OCI-M1 (cell line): ENCODE data around the gene SYTL3.
A peak's percentile ranks its signal among the peaks of the same experiment; 100 is the strongest.

Experiments
- DNase-seq: peaks from one replicate; lab custom pipeline; 2025; lab: John Stamatoyannopoulos, UW

SYTL3 gene

DNA sequence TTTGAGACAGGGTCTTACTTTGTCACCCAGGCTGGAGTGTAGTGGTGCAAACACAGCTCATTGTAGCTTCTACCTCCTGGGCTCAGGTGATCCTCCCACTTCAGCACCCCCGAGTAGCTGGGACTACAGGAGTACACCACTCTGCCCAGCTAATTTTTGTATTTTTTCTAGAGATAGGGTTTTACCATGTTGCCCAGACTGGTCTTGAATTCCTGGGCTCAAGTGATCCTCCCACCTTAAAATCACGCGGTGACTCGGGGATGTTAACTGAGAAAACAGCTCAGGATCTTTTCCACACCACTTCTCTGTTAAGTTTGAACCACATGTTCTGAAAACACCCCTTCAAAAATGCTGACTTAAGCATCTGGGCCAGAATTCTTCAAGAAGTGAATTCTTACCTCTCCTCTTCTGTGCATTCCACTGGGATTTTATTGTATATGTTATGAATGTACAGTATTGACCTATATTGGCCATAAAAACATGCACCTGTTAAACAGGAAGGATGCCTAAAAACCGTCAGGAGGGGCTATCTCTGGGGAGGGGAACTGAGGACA lies 72.4 kb downstream of the SYTL3 start:
- no peak for DNase-seq

DNA sequence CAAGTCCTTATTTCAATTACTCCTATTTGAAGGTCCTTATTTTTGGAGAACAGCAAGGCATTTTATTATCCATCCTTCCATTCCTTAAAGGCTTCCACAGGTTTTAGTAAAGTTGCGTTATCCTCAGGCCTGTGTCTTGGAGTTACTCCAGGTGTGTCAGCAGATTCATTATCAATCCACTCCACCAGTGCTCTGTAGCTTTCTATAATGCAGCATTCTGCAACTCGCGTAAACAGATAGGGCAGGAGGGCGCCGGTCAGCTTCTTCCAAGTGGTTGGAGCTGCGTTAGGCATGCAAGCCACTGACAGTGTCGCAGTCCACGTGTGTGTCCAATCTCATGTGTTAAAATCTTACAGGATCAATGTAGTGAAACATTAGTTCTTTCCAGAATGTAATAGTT lies 75.8 kb downstream of the SYTL3 start:
- DNase-seq, result no peak

DNA sequence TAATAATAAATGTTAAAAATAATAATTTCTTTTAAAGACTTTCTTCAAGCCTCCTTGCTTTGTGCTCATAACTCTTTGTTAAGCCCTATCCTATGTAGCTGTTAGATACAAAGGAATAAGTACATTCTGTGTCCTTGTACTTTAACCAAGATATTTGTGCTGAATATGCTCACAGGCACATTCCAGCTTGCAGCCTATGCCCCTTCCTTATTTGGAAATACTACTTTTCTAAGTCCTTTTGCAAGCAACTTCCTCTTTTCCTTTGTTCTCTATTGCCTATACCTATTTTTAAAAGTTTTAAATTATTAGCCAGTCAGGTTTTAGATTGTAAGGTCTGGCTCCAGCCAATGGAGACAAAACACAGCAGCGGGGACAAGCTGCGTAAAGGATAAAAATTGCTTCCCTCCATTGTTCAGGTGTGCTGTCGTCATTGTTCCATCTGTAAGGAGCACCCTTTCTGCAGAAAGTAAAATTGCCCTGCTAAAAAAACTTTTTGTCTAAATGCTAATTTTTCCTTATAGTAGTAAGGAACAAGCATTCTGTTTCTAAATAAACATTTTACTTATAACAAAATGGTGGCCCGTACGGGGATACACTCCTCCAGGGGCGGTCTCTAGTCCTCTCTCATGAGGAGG lies 80.2 kb downstream of the SYTL3 start:
- peak; percentile 46 for DNase-seq

DNA sequence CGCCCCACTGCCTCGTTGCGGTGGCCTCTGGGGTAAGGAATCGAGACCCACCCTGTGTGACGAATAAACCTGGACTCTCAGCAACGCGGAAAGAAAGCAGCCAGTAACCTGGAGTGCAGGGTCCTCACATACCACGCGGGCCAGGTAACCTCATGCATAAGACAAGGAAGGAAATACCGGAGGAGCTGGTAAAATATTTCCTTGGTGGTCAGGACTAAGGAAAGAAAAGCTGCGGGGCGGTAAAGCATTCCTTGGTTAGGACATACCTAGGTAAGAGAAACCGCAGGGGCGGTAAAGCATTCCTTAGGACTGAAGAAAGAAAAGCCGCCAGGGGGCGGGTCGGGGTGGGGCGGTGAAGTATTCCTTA lies 80.7 kb downstream of the SYTL3 start:
- DNase-seq, result no peak

DNA sequence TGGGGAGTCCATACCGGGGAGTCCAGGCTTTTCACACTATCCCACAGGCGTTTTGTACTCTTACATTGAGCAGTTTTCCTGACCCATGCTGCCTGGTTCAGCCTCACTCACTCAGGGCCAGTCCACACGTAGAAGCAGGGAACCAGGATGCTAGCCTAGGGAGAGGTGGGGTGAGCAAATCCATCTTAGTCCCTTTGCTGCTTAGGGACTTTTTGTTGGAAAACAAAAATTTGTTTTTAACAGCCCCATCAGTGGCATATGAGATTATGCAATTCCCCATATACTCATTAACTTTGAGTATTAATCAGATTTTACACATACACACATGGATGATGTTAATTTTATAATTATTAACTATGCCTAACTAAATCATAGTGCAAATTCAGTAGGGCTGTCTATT lies 85.2 kb downstream of the SYTL3 start:
- no peak for DNase-seq

DNA sequence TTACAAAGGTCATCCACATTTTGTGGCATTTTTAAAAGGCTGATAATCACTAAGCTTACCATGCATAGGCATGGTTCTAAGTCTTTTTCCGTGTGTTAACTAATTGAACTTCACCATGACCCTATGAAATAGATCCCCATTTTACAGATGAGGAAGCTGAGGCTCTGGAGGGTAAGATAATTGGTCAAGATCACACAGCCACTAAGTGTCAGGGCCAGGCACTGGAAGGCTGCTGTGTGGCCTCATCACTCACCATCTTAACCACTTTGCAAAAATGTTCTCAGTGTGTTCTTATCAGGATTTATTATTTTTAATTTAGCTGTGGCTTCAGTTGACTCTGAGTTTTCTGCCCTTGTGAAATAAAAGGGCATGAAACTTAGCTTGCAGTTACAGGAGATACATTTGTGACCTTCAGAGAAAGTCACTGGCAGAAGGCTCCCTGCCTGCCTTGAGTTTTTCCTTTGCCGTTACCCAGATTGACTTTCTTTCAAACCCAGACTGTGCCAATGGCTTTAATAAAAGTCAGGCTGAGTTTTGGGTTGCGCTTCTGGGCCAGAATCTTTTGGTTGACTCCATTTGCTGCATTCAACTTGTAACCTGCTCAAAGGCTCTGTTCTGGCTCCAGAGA lies 87.3 kb downstream of the SYTL3 start:
- no peak for DNase-seq

DNA sequence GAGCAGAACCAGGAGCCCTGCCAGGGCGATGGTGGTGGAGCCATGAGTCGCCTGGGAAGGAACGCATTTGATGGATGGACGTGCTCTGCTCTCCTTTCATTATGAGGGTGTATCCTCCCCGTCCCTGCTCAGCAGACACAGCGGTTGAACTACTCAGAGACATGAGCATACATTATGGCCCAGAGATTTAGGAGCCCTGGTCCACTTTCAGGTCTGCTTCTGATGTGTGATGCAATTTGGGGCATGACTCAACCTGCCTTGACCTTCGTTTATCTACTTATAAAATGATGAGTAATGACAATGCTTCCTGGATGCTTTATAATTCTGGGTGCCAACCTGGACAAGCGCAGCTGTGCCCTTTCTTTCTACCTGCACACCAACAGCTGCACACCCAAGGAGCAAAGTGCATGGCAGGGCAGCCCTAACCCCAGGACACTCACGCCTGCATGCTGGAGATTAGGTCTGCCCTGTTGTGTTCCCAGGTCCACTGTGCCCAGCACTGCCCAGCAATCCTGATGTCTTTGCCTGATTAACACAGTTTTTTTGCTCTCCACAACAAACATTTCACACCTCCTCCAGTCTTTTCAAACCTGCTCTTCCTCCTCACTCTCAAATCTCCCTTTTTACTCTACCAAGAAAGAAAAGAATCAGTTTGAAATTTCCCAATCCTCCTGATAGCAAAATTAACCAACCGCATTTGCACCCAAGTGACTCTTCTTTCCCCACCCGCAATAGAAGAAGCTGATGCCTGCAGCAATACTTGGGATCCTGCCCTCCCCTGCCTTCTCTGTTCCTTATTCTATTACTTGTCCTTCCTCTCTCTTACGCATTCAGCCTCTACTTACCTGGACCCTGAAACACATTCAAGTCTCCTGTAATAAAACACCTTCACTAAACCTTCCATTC lies 88.1 kb downstream of the SYTL3 start:
- peak; percentile 24 for DNase-seq

DNA sequence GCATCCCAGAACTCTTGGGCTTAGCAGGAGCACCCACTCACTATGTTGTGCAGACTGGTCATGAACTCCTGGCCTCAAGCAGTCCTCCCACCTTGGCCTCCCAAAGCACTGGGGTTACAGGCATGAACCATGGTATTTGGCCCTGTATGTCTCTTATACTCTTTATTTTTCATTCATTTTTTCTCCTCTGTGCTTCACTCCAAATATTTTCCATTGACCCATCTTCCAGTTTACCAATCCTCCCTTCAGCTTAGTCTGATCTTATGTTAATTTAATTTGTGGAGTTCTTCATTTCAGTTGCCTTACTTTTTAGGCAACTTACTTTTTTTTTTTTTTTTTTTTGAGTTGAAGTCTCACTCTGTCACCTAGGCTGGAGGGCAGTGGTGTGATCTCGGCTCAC lies 89.8 kb downstream of the SYTL3 start:
- no peak for DNase-seq

DNA sequence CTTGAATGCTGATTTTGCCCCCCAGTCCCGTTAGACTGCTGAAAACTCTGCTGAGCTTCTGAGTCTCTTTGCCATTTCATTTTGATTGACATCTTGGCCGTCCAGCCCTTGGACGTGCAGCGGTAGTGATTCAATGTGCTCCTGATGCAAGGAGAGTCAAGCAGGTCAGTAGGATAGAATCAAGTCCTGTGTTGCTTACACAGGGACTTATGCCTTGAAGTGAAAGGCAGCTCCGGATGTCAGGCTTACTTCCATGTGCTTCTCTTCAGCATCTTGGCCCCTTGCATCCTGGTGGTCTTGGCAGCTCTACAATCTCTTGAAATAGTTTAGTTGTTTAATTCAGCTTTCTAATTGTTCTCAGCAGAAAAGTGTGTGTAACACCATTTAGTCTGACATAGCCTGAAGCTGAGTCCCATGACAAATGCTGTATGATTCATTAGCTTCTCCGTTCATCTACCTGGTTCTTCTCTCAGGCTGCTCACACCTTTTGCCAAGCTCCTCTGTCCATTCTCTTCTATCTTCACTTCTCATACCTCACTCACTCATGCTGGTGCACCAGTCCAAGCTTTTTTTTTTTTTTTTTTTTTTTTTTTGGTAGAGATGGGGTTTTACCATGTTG lies 93.3 kb downstream of the SYTL3 start:
- DNase-seq, result no peak

DNA sequence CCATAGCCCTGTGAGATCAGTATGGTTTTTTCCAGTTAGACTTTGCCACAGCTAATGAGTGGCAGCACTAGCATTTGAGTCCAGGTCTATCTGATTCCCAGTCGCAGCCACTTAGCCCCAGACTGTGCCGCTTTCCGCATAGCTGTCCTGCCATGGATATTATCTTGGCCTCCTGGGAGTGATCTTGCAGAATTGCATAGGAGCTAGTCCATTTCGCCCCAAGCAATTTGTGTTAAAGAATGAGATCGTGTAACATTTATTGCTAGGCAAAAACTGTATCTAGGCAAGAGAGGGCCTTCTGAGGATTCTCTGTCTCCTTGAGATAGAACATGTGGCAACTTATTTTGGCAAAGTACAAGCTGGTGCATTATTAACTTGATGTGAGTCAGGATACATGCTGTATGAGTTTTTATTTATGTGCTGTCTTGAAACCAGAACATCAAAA lies 95.2 kb downstream of the SYTL3 start:
- DNase-seq, result no peak

DNA sequence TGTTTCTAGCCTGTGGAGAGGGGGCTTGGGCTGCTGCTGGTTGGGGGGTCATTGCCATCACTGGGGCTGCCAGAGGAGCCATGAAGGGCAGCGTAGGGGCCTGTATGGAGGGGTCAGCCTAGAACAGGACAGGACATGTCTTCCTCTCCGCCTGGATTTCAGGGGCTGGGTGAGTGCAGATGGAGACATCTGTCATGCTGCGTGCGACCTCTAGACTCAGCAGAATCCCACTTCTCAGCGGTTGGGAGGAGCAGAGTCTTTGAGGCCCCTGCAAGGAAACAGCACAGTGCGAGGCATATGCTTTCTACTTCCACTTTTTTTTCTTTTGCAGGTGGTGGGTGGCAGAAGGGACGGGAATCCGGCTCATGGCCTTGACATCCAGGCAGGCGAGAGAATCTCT lies 101.4 kb downstream of the SYTL3 start:
- no peak for DNase-seq

DNA sequence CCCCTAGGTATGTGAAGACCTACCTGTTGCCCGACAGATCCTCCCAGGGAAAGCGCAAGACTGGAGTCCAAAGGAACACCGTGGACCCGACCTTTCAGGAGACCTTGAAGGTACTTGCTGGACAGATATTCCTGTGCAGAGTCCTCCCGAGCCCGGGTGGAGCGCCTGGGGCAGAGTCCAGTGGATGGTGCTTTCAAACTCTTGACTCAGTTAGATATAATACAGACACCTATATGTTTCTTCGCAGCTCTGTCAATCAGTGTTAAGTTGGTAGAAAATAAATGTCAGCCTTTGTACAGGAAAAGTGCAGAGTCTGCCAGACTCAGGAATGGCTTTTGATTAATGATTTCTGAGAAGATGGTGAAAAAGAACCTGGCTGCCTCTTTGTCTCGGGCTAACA lies 102.1 kb downstream of the SYTL3 start:
- DNase-seq, result no peak

DNA sequence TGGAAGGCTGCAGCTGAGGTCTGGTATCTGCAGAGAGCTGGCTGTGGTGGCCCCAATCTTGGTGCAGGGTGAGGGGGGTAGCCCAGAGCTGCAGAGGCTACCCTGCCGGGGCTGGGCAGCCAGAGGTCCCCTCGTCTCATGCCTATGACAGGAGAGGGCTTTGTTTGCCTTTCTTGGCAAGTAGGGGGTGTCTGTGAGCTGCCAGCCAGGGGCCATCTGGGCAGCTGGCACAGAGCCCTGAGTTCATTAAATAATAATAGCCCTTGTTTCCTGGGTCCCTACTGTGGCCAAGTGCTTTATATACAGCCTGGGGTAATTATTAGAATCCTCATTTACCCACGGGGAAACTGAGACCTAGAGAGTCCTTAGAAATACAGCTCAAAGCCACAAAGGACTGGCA lies 102.8 kb downstream of the SYTL3 start:
- DNase-seq, result no peak

DNA sequence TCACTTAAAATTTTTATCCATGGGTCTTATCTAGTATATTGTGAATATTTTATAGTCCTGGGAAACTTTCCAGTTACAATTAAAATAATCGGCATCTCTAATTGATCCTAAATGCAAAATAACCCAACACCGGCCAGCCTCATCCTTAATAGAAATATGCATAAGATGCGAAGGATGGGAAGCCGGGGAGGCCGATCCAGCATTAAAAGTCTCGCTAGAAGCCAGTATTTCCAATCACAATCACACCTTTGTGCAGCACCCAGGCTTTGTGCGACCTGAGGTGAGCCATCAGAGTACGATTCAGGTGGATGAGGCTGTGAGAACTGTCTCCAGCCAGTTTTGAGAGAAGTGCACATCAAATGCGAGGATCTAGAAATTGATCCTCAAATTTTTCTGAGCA lies 104.0 kb downstream of the SYTL3 start:
- DNase-seq, result no peak

DNA sequence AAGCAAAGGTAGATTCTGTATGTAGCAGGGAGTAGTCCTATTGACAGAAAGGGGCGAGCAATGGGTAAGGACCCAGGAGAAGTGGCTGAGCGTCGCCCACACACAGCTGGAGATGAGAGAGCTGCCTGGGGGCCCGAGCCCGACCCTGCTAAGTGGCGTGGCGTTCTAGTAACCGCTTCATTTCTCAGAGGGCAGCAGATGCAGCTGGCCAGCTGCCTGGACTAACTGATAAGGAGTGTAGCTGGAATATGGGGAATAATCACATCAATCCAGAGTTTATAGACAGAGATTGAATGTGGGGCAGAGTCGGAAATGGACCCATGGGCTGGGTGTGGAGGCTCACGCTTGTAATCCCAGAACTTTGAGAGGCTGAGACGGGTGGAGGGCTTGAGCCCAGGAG lies 104.9 kb downstream of the SYTL3 start:
- no peak for DNase-seq

DNA sequence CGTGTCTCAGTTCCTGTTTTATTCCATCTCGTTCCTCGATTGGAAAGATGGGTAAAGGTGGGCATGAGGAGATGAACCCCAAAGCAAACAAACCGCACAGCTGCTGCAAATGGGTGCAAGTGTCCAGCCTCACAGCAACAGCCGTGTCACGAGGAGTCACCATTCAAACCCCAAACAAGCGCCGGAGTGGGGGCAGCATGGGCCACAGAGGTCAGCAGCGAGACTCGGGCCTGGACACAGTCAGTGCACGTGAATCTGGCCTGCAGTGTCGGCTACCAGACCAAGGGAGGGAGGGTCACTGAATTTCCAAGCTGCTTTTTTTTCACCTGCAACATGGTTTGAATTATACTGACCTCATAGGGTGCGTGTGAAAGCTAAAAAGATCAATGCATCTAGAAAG lies 105.8 kb downstream of the SYTL3 start:
- no peak for DNase-seq

DNA sequence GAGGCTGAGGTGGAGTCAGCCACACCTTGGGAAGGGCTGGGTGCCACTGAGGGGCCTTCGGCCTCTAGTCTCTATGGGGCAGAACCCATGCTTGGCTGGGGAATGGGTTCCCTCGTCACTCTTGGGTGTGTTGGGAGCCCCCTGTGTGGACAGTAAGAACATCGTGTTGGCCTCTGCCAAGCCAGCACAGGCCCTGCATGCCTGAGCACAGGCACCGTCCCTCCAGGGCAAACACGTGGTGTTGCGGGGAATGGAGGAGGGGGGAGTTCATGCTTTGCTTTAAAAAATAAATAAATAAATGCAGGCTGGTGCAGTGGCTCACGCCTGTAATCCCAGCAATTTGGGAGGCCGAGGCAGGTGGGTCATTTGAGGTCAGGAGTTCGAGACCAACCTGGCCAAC lies 106.3 kb downstream of the SYTL3 start:
- DNase-seq, result no peak

DNA sequence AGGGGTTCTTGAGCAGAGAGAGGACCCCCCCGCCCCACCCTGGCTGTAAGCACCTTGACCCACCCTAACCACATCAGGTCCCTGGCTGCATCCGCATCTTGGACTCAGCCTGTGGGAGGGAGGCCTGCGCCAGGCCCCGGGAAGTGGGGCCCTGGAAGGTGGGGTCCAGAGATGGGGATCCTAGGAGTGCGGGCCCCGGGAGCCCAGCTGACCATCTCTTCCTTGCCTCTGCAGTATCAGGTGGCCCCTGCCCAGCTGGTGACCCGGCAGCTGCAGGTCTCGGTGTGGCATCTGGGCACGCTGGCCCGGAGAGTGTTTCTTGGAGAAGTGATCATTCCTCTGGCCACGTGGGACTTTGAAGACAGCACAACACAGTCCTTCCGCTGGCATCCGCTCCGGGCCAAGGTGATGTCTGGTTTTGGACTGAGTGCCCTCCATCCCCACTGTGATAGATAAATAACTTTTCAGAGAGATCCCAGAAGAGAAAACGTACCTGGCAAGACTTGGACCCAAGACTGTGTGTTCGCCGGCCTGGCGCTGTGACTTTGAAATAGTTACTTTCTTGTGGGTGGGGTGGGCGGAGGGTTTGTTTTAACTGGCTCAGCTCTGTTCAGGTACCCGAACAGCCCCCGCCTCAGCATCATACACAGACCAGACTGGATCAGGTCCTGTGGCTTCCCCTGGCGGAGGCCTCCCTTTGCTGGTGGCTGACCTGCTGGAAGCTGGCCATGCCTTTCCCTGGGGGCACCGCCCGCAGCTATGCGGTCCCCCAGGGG lies 107.3 kb downstream of the SYTL3 start:
- DNase-seq, result no peak

DNA sequence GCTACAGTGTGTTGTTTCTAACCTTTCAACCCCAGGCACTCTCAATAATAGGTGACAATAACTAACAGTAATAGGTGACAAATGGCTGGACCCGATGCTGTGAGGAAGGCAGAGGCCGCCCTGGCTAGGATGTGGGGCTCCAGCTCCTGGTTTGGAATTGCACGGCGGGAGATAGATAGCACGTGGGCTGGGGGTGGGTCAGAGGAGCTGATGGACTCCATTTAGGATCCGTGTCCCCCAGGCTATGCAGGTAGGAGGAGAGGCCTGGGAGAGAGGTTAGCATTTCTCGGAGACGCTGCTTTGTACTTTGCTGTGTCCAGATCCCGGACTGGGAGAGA lies 107.9 kb downstream of the SYTL3 start:
- DNase-seq, result no peak

DNA sequence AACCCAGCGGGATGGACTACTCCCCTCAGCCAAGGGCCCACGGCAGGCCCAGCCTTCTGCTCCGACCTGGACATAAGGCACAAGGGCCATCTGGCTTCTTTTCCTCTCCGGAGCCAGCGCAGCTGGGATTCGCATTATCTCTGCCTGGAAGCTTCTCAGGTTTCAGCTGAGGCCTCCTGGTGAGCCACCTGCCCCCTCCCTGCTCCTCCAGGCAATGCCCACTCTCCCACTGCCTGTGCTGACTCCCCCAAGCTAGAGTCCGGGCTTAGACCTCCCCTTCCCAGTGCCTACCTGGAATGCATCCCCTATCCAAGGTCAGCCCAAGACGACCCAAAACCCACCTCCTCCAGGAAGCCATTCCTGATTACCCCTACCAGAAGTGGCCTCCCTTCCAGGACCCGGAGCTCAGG lies 108.6 kb downstream of the SYTL3 start:
- DNase-seq, result no peak

DNA sequence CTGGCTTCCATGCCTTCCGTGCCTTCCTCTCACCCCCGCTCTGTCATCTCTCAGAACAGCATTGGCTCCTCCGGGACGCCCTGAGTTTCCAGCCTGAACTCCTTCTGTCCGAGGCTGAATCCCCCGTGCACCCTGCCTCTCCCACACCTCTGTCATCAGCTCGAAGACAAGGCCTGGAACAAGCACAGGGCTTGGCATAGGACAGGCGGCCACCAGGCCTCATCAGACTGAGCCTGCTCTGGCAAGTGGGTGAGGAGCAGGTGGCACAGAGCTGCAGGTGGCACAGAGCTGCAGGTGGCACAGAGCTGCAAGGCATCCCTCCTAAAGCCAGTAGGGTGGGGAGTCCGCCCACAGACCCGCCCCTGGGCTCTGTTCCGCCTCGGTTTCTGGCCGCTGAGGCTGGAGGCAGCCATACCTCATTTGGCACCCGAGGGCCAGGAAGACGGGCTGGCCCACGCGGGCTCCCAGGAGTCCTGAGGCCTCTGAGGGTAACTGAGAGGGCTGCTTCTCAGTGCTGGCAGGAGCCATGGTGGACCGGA lies 109.2 kb downstream of the SYTL3 start:
- no peak for DNase-seq
